ENCODE results near the gene SPTBN4.

SPTBN4 gene

GRCh38 chr19:40616941-40617340 is 150.1 kb downstream of the SPTBN4 start:
- Histone ChIP-seq H3K27ac (no peak overlapping the region), H3K4me2 (no peak overlapping the region), H3K4me1 (ENCODE audit: low read depth, poor library complexity, severe bottlenecking) (peaks cover 14% of the 10 kb centered on the region), H3K79me2 (ENCODE audit: insufficient read depth, low read depth) (no peaks in the 10 kb centered on the region), H4K20me1 (ENCODE audit: insufficient read depth) (no peaks in the 10 kb centered on the region), H3K4me3 (IDR thresholded peaks at IDR 0.05; ENCODE audit: insufficient read depth, low read depth, low read length) (no peak overlapping the region), H2AFZ (ENCODE audit: low read depth) (no peak overlapping the region), H3K27me3 (ENCODE audit: insufficient read depth, low read depth) (no peaks in the 10 kb centered on the region), H3K36me3 (ENCODE audit: insufficient read depth) (peaks cover 4% of the 10 kb centered on the region), H3K9ac (no peak overlapping the region)
- no peak for TF ChIP-seq CTCF (conservative IDR thresholded peaks at IDR 0.05; ENCODE audit: low read depth, low read length)

GRCh38 chr19:40617961-40618360 is 151.2 kb downstream of the SPTBN4 start:
- Histone ChIP-seq H3K4me1 (ENCODE audit: low read depth, poor library complexity, severe bottlenecking) (peaks cover 9% of the 10 kb centered on the region), H3K79me2 (ENCODE audit: insufficient read depth, low read depth) (no peaks in the 10 kb centered on the region), H3K4me2 (no peak overlapping the region), H3K27me3 (ENCODE audit: insufficient read depth, low read depth) (no peaks in the 10 kb centered on the region), H3K27ac (no peak overlapping the region), H3K9ac (no peak overlapping the region), H4K20me1 (ENCODE audit: insufficient read depth) (no peaks in the 10 kb centered on the region), H3K4me3 (IDR thresholded peaks at IDR 0.05; ENCODE audit: insufficient read depth, low read depth, low read length) (no peak overlapping the region), H2AFZ (ENCODE audit: low read depth) (no peak overlapping the region), H3K36me3 (ENCODE audit: insufficient read depth) (peaks cover 4% of the 10 kb centered on the region)
- TF ChIP-seq CTCF (conservative IDR thresholded peaks at IDR 0.05; ENCODE audit: low read depth, low read length): no peak

- Histone ChIP-seq H3K79me2 (ENCODE audit: insufficient read depth, low read depth) (no peaks in the 10 kb centered on the region), H2AFZ (ENCODE audit: low read depth) (no peak overlapping the region), H3K4me3 (IDR thresholded peaks at IDR 0.05; ENCODE audit: insufficient read depth, low read depth, low read length) (no peak overlapping the region), H3K4me2 (no peak overlapping the region), H3K27me3 (ENCODE audit: insufficient read depth, low read depth) (no peaks in the 10 kb centered on the region), H3K9ac (no peak overlapping the region), H3K36me3 (ENCODE audit: insufficient read depth) (peaks cover 4% of the 10 kb centered on the region), H3K27ac (no peak overlapping the region), H3K4me1 (ENCODE audit: low read depth, poor library complexity, severe bottlenecking) (peaks cover 8% of the 10 kb centered on the region), H4K20me1 (ENCODE audit: insufficient read depth) (no peaks in the 10 kb centered on the region)
- TF ChIP-seq CTCF (conservative IDR thresholded peaks at IDR 0.05; ENCODE audit: low read depth, low read length): no peak
Observed at GRCh38 chr19:40619333-40620160, 152.7 kb downstream of the SPTBN4 start.

- Histone ChIP-seq H3K36me3 (ENCODE audit: insufficient read depth) (peaks cover 4% of the 10 kb centered on the region), H3K9ac (no peak overlapping the region), H3K4me2 (no peak overlapping the region), H2AFZ (ENCODE audit: low read depth) (no peak overlapping the region), H3K4me3 (IDR thresholded peaks at IDR 0.05; ENCODE audit: insufficient read depth, low read depth, low read length) (no peak overlapping the region), H3K79me2 (ENCODE audit: insufficient read depth, low read depth) (no peaks in the 10 kb centered on the region), H4K20me1 (ENCODE audit: insufficient read depth) (no peaks in the 10 kb centered on the region), H3K27ac (no peak overlapping the region), H3K27me3 (ENCODE audit: insufficient read depth, low read depth) (no peaks in the 10 kb centered on the region), H3K4me1 (ENCODE audit: low read depth, poor library complexity, severe bottlenecking) (peaks cover 7% of the 10 kb centered on the region)
- TF ChIP-seq CTCF (conservative IDR thresholded peaks at IDR 0.05; ENCODE audit: low read depth, low read length): no peak
Observed at GRCh38 chr19:40620161-40620485, 153.3 kb downstream of the SPTBN4 start.
